ENCODE measurements around the gene PLEKHG5. TPM values are rescaled to one million over a fixed set of nuclear protein-coding genes. Genes with fewer than 3 reads are reported as not detected.
A peak's percentile ranks its signal among the peaks of the same experiment; 100 is the strongest.

PLEKHG5 gene
- total and polyA plus RNA-seq, 11 donors = 7.2 to 20.2 (median 15.2) TPM

- 49 to 54% (median 52%) methylated on average over 13 to 19 of the region's 19 CpGs for WGBS, 4 donors
- TF ChIP-seq POLR2A (IDR thresholded peaks at IDR 0.05) = no peak
- TF ChIP-seq CTCF (IDR thresholded peaks at IDR 0.05) = peak; percentile 41 to 63 (median 50)
- Histone ChIP-seq H3K9me3 (no peaks in the 10 kb centered on the region), H3K4me3 (no peak overlapping the region), H3K27ac (no peak overlapping the region), H3K4me1 (peaks cover 0 to 32% (median 0%) of the 10 kb centered on the region in 12 donors), H3K27me3 (peaks cover 36 to 86% (median 54%) of the 10 kb centered on the region in 9 donors), H3K36me3 (no peaks in the 10 kb centered on the region)
- ATAC-seq (peak; percentile 36 to 70 (median 44)), DNase-seq (no peak)
- intact Hi-C loops (cut with DNase I) = no loop called here
Measured at GRCh38 chr1:6445062-6445763, 46.3 kb downstream of the PLEKHG5 start.

DNA sequence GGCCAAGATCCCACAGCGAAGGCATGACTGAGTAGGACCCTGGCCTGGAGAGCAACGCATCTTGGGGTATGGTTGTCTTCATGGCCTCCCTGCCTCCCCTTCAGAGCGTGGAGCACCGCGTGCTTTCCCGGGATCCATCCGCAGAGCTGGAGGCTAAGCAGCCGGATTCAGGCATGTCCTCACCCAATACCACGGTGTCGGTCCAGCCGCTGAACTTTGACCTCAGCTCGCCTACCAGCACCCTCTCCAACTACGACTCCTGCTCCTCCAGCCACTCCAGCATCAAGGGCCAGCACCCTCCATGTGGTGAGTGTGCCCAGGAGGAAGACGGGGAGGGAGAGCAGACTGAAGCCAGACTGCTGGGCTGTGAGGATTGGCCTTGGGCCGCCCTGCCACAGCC is 47.1 kb downstream of the PLEKHG5 start:
- Histone ChIP-seq H3K4me1 (peaks cover 0 to 35% (median 0%) of the 10 kb centered on the region in 12 donors), H3K9me3 (no peaks in the 10 kb centered on the region), H3K36me3 (no peaks in the 10 kb centered on the region), H3K27me3 (peaks cover 35 to 86% (median 52%) of the 10 kb centered on the region in 9 donors), H3K4me3 (no peak overlapping the region), H3K27ac (no peak overlapping the region)
- WGBS, 4 donors = 86 to 91% (median 90%) methylated on average over 12 to 15 of the region's 15 CpGs
- TF ChIP-seq CTCF (IDR thresholded peaks at IDR 0.05) (no peak), POLR2A (IDR thresholded peaks at IDR 0.05) (no peak)
- no peak for DNase-seq
- no peak for ATAC-seq
- intact Hi-C loops (cut with DNase I) = no loop called here

DNA sequence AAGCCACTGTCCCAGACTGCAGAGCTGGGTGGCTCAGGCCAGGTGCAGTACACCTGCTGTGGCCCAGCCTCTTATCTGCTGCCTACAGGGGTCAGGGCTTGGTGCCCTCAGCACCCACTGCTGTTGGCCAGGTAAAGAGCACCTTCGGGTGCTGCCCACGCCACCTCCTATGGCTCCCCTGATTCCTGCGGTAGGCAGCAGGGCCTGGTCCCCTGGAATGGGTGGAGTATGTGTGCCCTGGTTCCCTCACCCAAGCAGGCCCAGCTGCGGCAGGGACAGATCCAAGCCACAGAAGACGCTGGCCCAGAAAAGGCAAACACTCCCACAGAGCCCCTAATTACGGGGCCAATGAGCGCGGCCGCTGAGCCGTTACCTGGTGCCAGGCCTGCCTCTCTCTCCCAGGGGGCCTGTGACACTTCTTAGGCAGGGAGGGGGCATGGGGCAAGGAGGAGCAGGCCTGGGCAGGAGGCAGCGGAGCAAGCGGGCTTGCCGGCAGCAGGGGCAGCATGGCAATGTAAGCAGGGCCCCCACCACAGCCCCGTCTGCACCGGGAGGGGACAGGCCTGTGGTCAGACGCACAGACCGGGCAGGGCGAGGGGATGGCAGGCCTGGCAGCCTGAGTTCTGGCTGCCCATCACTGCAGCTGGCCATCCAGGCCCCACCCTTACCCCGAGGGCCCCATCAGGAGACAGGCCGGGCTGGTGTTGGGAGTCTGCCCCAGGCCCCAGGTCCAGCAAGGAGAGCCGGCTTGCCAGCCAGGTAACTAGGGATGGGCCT is 47.9 kb downstream of the PLEKHG5 start:
- Histone ChIP-seq H3K9me3 (no peaks in the 10 kb centered on the region), H3K4me1 (peaks cover 0 to 27% (median 0%) of the 10 kb centered on the region in 12 donors), H3K4me3 (no peak overlapping the region), H3K27ac (no peak overlapping the region), H3K36me3 (no peaks in the 10 kb centered on the region), H3K27me3 (peaks cover 29 to 86% (median 44%) of the 10 kb centered on the region in 9 donors)
- 87 to 94% (median 89%) methylated on average over 12 to 21 of the region's 21 CpGs for WGBS, 4 donors
- DNase-seq (no peak), ATAC-seq (no peak)
- intact Hi-C loops (cut with DNase I) = no loop called here
- TF ChIP-seq POLR2A (IDR thresholded peaks at IDR 0.05) (no peak), CTCF (IDR thresholded peaks at IDR 0.05) (no peak)

- WGBS, 4 donors = 72 to 100% (median 79%) methylated on average over 4 to 7 of the region's 7 CpGs
- peaks cover 0 to 9% (median 0%) of the 10 kb centered on the region in 12 donors for H3K4me1 ChIP-seq
- H3K9me3 ChIP-seq = no peaks in the 10 kb centered on the region
- TF ChIP-seq POLR2A (IDR thresholded peaks at IDR 0.05) (no peak), CTCF (IDR thresholded peaks at IDR 0.05) (no peak)
- no peaks in the 10 kb centered on the region for H3K36me3 ChIP-seq
- ATAC-seq (no peak), DNase-seq (no peak)
- H3K27me3 ChIP-seq = peaks cover 12 to 81% (median 36%) of the 10 kb centered on the region in 9 donors
- H3K4me3 ChIP-seq = no peak overlapping the region
- intact Hi-C loops (cut with DNase I) = no loop called here
- no peak overlapping the region for H3K27ac ChIP-seq
Measured at GRCh38 chr1:6441586-6441985, 49.9 kb downstream of the PLEKHG5 start.

Data from heart left ventricle (tissue), 16 donors.